HG02884 (cell line): ENCODE data around the gene TNS1.

Source experiments
- ATAC-seq: cut with Tn5 transposase; IDR thresholded peaks from one replicate; pipeline ENCODE4 v1.9.1; 2021; ENCODE audit warnings: mild to moderate bottlenecking, moderate library complexity; ENCODE audit not compliant: unreplicated experiment

TNS1 gene

GRCh38 chr2:217835931-217836891, 166.6 kb downstream of the TNS1 start:
- ATAC-seq = no peak

DNA sequence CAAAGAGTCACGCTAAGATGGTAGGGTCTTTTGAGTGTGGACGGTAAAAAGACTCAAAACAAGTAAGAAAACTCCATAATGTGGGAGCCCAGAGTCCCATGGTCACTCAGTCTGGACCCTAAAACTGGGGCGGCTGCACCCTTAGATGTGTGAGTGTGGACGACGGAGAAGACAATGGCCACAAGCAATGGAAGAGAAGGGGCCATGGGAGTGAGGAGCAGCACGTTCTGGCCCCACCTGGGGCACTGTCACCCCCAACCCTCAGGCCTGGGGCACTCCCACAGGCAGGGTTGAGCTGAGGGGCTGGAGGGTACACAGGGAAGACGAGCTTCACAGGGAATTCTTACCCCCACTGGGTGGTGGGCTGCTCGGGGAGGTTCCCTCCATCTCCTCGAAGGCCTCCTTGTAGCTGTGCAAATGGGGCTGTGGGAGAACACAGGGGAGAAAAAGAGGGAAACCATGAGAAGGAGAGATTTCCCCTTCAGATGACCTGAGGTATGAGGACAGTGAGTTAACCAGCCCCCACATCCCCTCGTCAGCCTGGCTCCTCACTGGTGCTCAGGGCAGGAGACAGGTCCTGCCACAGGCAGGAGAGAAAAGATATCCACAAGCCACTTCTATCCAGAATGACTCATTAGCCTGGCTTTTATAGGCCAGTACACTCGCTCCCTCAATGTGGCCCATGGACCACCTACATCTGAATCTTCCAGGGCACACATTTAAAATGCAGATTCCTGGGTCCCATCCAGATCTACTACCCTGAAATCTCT, 167.9 kb downstream of the TNS1 start:
- ATAC-seq = no peak

GRCh38 chr2:217834057-217834620, 168.7 kb downstream of the TNS1 start:
- no peak for ATAC-seq

DNA sequence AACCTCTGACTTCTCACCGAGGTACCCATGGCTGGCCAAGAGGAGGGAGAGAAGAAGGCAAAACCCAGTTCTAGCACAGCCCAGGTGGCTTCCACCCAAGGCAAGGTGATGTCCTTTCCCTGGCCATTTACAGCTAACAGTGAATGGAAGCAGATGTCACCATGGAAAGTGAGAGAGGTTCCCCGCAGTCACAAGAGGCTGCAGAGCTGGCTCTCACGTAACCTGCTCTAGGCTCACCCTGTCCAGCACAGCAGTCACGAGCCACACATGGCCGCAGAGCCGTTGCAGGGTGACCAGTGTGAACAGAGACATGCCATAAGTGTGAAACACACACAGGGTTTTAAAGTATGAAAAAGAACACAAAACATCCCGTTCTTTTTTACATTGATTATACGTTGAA, 169.4 kb downstream of the TNS1 start:
- ATAC-seq = no peak

DNA sequence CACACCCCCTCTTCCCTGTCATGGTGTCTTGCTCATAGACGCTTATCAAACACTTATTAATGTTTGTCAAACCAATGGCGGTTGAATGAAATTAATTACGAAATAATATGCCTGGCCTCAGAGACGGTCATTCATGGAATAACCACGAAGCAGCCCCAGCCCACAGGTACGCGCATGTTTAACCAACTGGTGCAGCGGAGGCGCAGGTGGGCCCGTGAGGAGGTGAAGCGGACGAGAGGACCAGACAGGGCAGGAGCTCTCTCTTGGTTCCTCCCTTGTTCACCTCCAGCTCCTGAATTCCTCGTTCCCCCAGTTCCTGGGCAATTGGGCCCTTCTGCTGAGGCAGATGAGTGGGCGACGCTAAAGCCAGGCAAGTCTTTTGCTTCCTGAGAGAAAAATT, 169.8 kb downstream of the TNS1 start:
- no peak for ATAC-seq

DNA sequence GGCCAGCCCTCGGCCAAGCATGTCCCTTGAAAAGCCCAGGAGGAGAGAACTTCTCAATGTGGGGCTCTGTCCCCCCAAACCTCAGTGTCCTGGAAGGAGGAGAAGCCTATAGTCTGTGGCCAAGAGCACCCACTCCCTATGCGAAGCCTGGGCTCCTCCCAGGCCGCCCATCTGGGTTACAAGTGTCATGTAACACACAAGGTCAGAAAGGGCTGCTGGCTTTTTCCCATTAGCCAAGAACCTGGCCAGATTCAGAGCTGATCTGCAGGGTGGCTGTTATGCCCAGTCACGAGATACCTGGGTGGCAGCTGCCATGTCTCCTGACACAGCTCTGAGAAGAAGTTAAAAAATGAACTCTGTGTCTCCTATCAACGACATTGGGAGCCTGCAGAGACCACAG, 170.7 kb downstream of the TNS1 start:
- ATAC-seq = no peak

DNA sequence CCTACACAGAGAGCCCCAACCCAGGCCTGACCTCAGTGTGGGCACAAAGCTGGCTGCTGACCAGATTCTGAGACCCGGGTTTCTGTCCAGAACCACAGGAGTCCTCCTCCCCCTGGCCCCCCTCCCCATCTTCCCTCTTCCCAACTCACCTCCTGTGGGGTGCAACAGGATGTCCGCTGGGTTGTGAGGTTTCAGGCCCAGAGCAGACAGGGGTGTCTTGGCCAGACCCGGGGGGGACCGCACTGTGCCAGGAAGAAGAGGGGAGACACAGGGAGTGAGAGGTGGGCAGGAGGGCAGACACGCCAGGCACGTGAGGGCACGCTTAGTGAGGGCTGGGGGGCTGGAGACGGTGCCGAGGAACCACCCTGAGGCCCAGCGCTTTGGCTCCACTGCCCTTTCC, 171.5 kb downstream of the TNS1 start:
- no peak for ATAC-seq

GRCh38 chr2:217830807-217831206, 172.0 kb downstream of the TNS1 start:
- ATAC-seq = no peak

DNA sequence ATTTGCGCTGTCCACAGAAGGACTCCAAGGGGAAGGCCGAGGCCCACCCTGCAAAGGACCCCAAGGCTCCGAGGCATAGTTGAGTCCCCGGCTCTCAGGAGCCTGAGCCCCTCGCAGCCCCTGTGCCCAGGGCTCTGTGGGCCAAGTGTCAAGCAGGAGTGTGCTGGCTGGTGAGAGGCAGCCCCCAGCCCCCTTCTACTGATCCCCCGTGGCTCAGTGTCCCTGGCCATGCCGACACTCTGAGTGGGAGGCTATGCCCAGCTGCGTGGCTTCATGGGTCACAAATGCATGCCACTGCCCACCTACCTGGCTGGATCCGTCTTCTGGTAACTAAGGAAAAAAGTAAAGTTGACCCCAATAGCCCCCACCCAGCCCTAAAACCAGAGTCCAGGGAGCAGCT, 172.7 kb downstream of the TNS1 start:
- no peak for ATAC-seq

- no peak for ATAC-seq
Observed at GRCh38 chr2:217829420-217829819, 173.4 kb downstream of the TNS1 start.

DNA sequence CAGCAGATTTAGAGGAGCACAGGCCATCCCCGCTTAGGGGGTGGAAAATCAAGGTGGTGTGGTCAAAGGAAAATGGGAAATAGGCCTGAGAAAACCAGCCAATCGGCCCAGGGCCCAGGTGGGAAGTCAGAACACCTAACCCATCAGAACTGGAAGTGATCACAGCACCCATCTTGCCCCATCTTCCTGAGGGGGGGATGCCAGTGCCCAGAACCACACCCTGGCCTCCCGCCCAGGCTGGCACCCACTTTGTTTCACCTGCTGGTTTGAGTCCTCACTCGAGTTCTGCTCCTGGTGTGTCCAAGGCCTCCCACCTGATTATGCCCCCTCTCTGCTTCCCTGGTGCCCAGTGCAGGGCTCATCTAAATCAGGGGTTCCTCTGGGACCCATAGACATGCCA, 174.5 kb downstream of the TNS1 start:
- no peak for ATAC-seq

- no peak for ATAC-seq
Observed at GRCh38 chr2:217827430-217828201, 175.2 kb downstream of the TNS1 start.

DNA sequence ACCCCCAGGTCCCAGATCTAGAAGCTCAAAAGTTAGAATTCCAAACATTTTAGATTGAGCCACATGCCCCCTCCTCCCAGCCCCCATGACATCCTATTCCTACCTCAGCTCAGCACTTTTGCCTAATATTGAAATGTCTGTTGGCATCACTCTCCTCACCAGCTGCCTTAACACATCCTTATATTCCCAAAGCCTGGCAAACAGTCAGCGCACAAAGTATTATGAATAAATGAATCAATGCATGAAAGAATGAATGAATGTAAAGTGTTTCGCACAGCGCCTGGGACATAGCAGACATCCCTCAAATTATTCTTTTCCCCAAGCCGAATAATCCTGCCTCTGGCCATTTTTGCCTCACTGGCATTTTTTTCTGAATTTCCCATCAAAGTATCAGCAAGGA, 175.8 kb downstream of the TNS1 start:
- no peak for ATAC-seq

DNA sequence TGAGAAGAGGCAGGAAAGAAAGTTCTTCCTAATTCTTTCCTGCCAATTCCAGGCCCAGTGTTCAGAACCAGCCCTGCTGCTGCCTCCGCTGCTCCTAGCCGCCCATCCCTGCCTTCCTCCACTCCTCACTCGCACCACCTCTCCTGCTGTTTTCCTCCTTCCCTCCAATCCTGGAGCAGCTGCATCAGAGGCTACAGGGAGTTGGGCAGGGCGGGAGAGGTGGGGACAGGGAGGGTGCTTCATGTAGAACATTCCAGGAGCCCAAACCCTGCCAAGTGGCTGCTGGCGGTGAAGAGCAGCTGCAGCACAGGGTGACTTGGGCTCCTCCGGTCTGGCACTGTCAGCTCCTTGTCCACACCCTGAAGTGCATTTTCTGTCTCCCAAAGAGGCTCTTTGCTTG, 176.3 kb downstream of the TNS1 start:
- ATAC-seq = no peak

DNA sequence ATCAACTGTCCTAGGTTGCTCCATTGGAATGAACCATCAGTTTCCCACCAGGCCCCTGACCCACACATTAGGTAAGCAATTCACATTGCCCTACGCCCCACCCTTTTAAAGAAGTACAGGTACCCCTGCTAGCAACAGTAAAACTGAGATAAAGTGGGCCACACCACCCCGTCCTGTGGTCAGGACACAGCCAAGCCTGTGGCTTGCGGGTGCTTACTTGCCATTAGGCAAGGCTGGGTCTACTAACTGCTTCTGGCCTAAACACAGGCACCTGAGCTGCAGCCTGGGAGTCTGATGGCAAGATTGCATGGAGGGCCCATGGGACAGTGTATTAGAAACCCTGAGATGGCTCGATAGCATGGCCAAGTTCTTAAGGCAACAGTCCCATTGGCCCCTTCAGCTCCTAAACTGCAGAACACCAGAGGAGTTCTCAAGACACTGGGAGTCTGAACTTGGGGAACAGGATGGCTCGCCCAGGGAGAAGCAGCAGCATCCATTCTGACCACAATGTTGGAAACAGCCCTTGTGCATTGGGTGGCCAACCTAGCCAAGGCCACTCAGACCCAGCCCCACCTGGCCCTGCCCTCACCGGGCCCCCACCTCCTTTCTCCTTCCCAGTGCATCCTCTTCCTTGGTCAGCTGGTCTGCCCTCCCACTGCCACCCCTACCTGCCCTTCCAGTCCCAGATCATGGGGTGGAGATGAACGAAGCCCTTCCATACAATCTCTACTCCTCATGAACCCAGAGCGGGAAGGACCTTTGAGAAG, 177.1 kb downstream of the TNS1 start:
- no peak for ATAC-seq

GRCh38 chr2:217824223-217824622, 178.6 kb downstream of the TNS1 start:
- no peak for ATAC-seq

DNA sequence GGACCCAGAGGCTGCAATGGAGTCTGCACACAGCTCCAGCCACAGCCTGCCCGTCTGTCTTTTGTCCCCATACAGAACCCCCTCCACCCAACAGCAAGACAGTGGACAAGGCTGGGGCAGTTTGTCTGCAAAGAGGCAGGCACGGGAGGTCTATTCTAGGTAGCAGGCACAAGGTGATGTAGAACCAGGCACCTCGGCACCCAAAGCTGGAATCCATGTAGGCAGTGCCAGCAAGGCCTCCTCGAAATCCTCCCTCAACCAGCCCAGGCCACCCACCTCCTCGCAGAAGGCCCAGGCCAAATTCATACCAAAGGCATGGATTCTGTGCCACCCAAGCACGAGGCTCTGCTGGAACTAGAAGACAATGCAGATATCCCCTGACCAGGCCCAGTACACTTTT, 179.2 kb downstream of the TNS1 start:
- ATAC-seq = no peak

DNA sequence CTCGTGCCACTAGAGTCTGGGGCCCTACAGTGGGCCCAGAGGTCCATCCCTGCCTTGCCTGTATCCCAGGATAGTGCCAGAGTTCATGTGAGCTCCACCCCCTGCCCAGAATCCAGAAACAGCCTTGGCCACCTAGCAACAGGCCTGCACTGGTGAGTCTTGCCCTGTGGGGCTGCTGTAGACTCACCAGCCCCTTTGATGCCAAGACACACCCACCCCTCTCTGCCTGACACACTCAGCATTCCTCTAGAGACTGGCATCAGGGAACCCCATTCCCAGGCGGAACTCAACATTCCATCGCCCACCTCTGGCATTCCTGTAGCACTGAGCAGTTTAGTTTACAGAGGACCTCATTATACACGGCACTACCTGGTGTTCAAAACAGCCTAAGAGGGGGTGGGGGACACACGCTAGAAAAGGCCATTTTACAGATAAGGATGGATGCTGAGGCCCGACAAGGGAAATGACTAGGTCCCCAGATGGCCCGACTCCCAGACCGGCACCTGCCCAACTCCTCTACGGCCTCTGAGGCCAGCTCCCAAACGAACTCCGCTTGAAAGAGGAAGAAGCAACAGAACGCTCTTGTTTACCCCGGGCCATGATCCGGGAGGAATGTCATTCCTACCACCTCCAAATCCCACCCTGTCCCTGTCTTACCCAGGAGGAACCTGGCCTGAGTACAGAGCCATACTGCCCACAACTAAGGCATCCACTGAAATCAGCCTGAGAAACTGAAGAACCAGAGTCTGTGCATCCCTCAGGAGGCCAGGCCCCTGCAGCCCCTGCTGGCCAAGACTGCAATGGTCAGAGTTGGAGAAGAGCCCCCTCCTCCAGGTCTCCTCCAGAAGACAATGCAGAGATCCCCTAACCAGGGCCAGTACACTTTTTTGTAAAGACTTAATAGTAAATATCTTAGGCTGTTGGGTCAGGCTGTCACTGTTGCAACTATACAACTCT, 180.2 kb downstream of the TNS1 start:
- no peak for ATAC-seq

DNA sequence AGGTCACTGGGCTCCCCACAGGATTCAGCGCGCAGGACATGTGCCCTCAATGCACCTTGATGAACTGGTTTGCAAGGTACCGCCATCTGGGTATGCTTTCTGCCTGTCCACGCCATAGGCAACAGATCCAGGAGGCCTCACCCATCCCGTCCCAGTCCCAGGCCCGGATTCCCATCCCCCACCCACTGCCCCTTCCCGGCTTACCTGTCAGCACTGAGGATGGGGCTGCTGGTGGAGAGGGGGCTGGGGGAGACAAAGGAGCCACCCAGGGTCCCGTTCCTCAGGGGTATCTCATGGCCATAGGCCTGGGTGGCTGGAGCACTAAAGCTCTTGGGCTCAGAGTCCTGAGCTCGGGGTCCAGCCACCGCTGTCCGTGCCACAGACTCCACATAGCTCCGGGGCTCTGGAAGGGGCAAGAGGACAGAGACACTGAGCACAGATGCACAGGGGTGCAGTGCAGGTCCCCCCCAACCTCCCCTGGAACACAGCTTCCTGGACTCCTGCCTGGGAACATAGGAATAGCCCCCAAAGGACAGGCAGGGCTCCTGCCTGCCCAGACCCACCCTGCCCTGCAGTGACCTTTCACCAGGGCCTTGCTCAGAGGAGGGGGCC, 181.2 kb downstream of the TNS1 start:
- no peak for ATAC-seq
